ENCODE measurements around the gene TSKS. TPM values are rescaled to one million over a fixed set of nuclear protein-coding genes. Genes with fewer than 3 reads are reported as not detected.

The TSKS gene
- total RNA-seq, 5 donors from 2014 or later (not counting 1 experiment from before 2014, with no cell fraction given), result 0.23 to 4.1 (median 2.1) TPM

Other genes starting within 250 kb of the TSKS start
- 1 to 10 TPM; 1.2 to 5.7 (median 1.3) TPM for gene RCN3, start 235.3 kb downstream of the TSKS start, total RNA-seq
- gene NOSIP, start 182.8 kb downstream of the TSKS start, total RNA-seq, result 100 to 1,000 TPM; 152 to 297 (median 176) TPM
- 1 to 10 TPM in 3 of 5 donors, under 1 TPM in 2; 0.37 to 1.7 (median 1.2) TPM for gene PRRG2, start 182.0 kb downstream of the TSKS start, total RNA-seq
- 10 to 100 TPM; 50.8 to 81.7 (median 78.8) TPM for gene PRR12, start 172.1 kb downstream of the TSKS start, total RNA-seq
- 10 to 100 TPM in 3 of 5 donors, 1 to 10 TPM in 2; 8.5 to 15.4 (median 13.0) TPM for gene RRAS, start 123.2 kb downstream of the TSKS start, total RNA-seq
- 10 to 100 TPM; 40.0 to 81.9 (median 75.4) TPM for gene SCAF1, start 121.1 kb downstream of the TSKS start, total RNA-seq
- 100 to 1,000 TPM; 191 to 376 (median 350) TPM for gene IRF3, start 97.4 kb downstream of the TSKS start, total RNA-seq
- gene BCL2L12, start 97.4 kb downstream of the TSKS start, total RNA-seq, result 10 to 100 TPM; 15.6 to 26.6 (median 24.1) TPM
- gene PRMT1, start 86.0 kb downstream of the TSKS start, total RNA-seq, result 100 to 1,000 TPM in 3 of 5 donors, 10 to 100 TPM in 2; 72.0 to 116 (median 107) TPM
- 1 to 10 TPM; 3.5 to 6.4 (median 5.6) TPM for gene ADM5, start 73.7 kb downstream of the TSKS start, total RNA-seq
- gene CPT1C, start 72.2 kb downstream of the TSKS start, total RNA-seq, result 1 to 10 TPM in 4 of 5 donors, not detected in 1; 1.4 to 2.2 (median 1.5) TPM
- 10 to 100 TPM; 49.6 to 64.8 (median 62.2) TPM for gene AP2A1, start 3.7 kb upstream of the TSKS start, total RNA-seq
- gene FUZ, start 50.0 kb upstream of the TSKS start, total RNA-seq, result 10 to 100 TPM; 12.8 to 31.2 (median 23.7) TPM
- gene MED25, start 55.0 kb upstream of the TSKS start, total RNA-seq, result 10 to 100 TPM; 46.0 to 64.1 (median 57.6) TPM
- 100 to 1,000 TPM; 149 to 165 (median 156) TPM for gene PTOV1, start 87.9 kb upstream of the TSKS start, total RNA-seq
- 100 to 1,000 TPM; 129 to 209 (median 193) TPM for gene PNKP, start 104.3 kb upstream of the TSKS start, total RNA-seq
- 10 to 100 TPM; 13.3 to 24.9 (median 21.4) TPM for gene AKT1S1, start 114.0 kb upstream of the TSKS start, total RNA-seq
- 100 to 1,000 TPM in 1 of 5 donors, 10 to 100 TPM in 4; 46.5 to 102 (median 88.6) TPM for gene TBC1D17, start 114.4 kb upstream of the TSKS start, total RNA-seq
- 10 to 100 TPM in 1 of 5 donors, 1 to 10 TPM in 4; 2.0 to 12.4 (median 4.0) TPM for gene IL4I1, start 133.6 kb upstream of the TSKS start, total RNA-seq
- gene ATF5, start 165.9 kb upstream of the TSKS start, total RNA-seq, result 10 to 100 TPM in 3 of 5 donors, 1 to 10 TPM in 2; 8.5 to 18.9 (median 11.2) TPM
- gene NUP62, start 166.2 kb upstream of the TSKS start, total RNA-seq, result 10 to 100 TPM; 36.2 to 67.5 (median 59.5) TPM
- under 1 TPM in 2 of 5 donors, not detected in 3; 0.09 to 0.23 TPM for gene SIGLEC11, start 197.9 kb upstream of the TSKS start, total RNA-seq